GM18861 (cell line): Measurements from ENCODE around the gene HSD11B1.
"Not testable (repeated sequence)": the region's sequence is repeated elsewhere in the genome, so short reads cannot be mapped to it uniquely, and the experiment has no call there.

Experiments used
- ATAC-seq: cut with Tn5 transposase; IDR thresholded peaks from one replicate; pipeline ENCODE4 v1.9.1; 2021; ENCODE audit not compliant: unreplicated experiment

Gene HSD11B1

DNA sequence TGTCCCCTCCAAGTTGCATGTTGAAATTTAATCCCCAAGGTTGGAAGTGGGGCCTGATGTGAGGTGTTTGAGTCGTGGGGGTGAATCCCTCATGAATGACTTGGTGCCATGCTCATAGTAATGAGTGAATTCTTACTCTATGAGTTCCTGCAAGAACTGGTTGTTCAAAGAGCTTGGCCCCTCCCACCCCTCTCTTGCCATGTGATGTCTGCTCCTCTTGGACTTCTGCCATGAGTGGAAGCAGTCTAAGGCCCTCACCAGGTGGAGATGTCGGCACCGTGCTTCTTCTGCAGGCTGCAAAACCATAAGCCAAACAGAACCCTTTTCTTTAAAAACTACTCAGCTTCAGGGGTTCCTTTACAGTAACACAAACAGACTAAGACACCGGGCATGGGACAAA lies 15.2 kb upstream of the HSD11B1 start:
- no peak for ATAC-seq

- no peak for ATAC-seq
These were observed 13.4 kb upstream of the HSD11B1 start for GRCh38 chr1:209691237-209691636.

GRCh38 chr1:209692296-209692695 lies 12.3 kb upstream of the HSD11B1 start:
- no peak for ATAC-seq

DNA sequence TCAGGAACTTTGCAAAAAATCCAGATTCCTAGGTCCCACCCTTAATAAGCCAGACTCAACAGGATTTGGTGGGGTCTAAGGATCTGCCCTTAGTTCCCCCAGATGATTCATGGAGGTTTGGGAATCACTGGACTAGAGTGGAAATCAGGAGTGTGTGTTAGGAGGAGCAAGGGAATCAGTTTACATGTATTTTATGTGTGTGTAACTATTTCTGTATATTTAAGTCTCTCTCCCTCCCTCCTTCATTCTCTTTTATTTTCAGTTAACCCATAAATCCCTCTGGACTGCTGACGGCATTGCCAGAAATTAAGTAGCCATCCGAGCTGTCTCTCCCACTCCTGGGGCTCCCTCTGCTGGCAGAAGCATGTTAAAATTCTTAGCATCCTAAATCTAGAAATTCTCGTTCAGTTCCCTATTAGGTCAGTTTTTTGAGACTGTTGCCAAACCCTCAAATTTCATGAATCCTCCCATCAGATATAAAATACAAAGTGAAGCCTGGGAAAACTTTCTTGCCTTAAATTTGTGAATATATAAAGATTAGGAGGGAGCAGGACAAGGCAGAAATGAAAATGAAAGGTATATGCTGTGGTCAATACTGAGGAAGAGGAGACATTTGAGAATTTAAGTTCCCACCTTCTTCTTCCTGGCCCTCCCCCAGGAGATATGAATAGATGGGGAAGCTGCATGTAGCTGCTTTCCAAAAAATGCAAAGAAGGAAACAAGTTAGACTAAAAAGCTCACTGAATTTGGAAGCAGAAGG lies 11.7 kb upstream of the HSD11B1 start:
- peak; percentile 69 for ATAC-seq

DNA sequence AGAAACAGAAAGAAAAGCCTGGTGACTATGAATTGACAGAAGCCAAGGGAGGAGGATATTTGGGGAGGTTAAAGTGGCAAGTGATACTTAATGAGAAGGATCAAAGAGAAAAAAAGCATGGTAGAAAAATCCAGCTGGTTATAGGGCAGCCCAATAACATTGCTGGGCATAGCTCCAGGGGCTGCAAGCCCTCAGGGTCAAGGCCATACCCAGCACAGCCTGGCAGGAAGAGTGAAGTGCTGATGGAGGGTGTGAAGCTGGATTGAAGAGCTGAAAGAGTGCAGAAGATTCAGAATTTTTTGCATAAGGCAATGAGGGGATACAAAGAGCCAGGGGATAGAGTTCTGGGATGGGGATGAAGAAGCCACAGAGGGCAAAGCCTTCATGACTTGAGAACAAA lies 8.0 kb upstream of the HSD11B1 start:
- ATAC-seq = no peak

DNA sequence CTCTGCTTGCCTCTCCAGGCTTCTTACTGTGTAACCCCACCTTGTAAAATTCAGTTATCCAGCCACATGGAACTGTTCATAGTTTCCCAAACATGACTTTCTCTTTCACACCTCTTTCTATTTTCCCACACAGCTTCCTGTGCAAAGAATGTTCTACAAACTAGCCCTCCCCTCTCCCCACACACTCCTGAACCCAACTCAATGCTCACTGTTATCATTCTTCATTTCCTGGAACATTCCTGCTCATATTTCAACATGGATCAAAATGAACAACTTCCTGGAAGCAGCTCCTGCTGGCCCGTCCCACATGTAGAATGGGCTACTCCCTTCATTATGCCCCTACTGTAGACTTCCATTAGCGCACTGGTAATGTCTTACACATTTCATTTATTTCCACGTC lies 7.5 kb upstream of the HSD11B1 start:
- no peak for ATAC-seq

- ATAC-seq = not testable (repeated sequence)
These were observed 4.0 kb upstream of the HSD11B1 start for GRCh38 chr1:209700686-209701085.

GRCh38 chr1:209702832-209703231 lies 1.8 kb upstream of the HSD11B1 start:
- ATAC-seq = no peak

DNA sequence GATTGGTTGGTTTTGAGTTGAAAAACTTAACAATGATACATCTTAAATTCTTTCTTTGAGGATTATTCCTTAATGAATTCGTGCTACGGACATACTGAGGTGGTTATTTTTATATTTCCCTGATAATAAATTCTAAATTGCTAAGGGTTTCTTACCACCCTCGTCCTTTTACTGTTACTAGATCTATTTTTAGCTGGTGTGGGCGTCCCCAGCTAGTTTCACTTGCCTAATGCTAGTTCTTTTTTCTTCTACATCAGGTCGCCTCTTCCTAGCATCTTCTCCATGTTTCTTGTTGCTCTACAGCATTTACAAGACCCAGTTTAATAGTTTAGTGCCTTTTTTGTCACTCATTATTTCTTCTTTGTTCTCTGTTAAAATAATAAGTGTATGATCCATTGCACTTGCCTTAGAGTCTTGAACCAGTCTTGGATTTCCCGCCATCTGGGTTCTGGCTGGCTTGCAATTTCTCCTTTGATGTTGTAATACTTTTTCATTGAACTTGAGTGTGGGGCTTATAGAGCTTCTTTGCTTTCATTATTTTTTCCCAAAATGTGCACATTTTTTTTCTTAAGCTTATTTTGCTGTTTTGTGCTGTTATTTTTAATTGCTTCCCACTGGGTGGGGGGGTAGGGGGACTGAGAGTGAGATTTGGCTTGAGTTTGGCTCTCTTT lies 677 bp upstream of the HSD11B1 start:
- ATAC-seq = no peak

DNA sequence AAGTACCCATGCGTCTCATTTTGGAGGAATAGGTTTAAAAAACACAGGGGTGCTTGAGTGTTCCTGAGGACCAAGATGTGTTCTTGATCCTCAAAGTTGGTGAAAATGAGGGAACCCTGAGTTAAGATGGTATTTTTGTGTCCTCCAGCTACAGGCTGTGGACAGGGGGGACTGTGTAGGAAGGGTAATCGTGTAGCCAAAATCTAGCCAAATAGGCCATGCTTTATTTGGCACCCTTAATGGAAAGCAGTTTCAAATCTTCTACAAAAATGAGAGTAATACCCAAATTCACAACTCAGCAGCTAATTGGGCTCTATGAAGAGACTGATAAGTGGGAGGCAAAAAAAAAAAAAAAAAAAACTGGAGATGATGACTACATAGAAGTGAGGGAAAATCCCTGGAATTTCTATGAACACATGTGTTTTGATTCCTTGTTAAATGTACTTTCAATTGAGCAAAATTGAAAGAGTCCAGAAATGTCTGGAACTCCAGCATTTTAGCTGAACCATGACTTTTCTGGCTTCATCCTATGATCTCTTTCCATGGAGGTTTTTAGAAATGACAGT lies 470 bp downstream of the HSD11B1 start:
- ATAC-seq = no peak

DNA sequence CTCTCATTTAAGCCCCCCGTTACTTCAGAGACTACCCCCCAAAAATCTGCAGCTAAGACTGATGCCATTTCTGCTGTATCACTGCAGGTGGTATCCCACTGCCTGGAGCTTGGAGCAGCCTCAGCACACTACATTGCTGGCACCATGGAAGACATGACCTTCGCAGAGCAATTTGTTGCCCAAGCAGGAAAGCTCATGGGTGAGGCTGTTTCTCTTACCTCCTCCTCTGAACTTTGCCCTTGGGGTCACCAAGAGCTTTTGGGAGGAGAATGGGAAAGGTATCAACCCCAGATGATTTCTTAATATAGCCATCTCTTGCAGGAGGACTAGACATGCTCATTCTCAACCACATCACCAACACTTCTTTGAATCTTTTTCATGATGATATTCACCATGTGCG lies 2.0 kb downstream of the HSD11B1 start:
- ATAC-seq = no peak

DNA sequence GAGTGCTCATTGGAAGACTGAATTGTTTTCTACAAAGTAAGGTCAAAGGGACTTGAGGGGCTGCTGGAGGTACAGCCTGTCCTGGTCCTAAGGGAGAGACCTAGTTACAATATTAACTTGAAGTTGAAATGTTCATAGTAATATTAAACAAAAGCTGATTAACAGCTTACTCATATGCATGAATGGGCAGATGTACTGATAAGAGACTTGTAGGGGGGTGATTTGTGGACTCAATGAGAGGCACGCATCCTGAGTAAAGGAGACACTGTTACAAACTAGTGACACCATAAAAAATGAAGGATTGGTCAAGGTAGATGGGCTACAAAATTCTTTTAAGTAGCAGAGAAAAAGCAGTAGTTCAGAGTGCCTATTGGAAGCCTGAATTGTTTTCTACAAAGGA lies 2.7 kb downstream of the HSD11B1 start:
- no peak for ATAC-seq

DNA sequence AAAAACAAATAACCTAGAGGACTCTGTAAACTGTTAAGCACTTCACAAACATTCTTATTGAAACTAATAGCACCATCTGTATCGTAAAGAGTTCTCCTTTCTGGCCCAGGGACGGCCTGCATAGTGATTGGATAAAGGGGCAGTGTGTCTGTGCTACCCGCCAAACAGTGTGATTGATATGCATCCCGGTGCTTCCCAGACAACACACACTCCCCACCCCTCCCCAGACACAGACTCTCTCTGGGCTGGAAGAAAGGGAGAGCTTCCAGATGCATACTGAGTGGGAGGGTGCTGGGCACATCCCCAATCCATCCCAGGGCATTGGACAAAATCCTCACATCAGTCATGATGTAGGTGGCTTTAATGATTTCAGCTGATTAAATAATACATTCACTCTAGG lies 3.7 kb downstream of the HSD11B1 start:
- no peak for ATAC-seq

- no peak for ATAC-seq
These were observed 5.4 kb downstream of the HSD11B1 start for GRCh38 chr1:209710093-209710492.

GRCh38 chr1:209710847-209711246 lies 6.2 kb downstream of the HSD11B1 start:
- ATAC-seq = no peak

GRCh38 chr1:209714338-209714737 lies 9.7 kb downstream of the HSD11B1 start:
- no peak for ATAC-seq

GRCh38 chr1:209715314-209715713 lies 10.7 kb downstream of the HSD11B1 start:
- ATAC-seq = no peak

DNA sequence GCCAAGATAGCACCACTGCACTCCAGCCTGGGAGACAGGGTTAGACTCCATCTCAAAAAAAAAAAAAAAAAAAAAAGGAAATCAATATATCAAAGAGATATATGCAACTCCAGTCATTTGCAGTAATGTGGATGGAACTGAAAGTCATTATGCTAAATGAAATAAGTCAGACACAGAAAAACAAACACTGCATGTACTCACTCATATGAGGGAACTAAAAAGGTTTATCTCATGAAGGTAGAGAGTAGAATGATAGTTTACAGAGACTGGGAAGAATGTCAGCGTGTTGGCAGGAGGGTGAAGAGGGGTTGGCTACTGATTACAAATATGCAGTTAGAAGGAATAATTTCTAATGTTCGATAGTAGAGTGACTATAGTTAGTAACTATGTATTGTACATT lies 13.2 kb downstream of the HSD11B1 start:
- ATAC-seq = no peak

DNA sequence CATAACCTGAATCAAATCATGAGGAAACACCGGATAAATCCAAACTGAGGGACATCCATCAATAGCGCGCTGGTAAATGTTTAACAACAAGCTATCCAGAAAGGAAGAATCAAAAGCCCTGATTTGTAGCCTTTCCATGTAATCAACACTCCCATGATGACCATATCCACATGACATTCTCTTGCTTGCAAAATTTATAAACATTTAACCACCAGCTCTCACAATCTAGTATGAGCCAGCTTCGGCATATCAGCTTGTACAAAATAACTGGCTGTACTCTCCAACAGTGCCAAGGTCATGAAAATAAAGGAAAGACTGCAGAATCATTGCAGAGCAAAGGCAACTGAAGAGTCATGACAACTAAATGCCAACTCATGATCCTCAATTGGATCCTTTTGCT lies 15.7 kb downstream of the HSD11B1 start:
- no peak for ATAC-seq

DNA sequence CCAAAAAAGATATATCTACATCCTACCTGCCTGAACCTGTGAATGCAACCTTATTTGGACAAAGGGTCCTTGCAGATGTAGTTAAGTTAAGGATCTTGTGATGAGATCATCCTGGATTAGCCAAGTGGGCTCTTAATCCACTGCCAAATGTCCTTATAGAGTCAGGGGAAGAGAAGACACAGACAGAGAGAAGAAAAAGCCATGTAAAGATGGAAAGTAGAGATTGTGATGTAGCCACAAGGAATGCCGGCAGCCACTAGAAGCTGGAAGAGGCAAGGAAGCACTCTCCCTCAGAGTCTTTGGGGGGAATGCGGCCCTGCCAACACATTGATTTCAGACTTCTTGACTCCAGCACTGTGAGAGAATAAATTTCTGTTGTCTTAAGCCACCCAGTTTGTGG lies 16.2 kb downstream of the HSD11B1 start:
- no peak for ATAC-seq

DNA sequence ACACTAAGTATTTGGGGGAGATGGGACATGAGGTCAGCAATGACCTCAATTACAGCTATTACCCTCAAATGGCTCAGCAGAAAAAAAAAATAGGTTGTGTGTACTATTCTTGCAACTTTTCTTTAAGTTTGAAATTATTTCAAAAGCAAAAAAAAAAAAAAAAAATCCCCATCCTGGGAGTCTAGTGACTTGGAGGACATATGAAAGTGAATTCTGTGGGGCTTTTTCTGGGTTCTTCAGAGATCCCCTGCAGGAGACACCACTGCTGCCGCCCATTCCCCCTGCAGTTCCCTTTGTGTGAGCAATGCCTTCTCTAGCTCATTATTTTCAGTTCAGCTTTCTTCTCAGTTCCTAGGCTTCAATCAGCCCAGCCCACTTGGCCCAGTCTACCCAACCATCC lies 16.7 kb downstream of the HSD11B1 start:
- no peak for ATAC-seq

GRCh38 chr1:209723265-209723664 lies 18.6 kb downstream of the HSD11B1 start:
- ATAC-seq = no peak
